H9 (cell line): ENCODE measurements around the gene FBN2. TPM values are rescaled to one million over a fixed set of nuclear protein-coding genes. Genes with fewer than 3 reads are reported as not detected.

Source experiments
- DNase-seq: peaks from one replicate; pipeline ENCODE4 v3.0.0-alpha.2; 2017
- H2AFZ ChIP-seq: one replicate; pipeline ENCODE4 v1.6.1; 2013; ENCODE audit warnings: mild to moderate bottlenecking, low read length, control low read depth, moderate library complexity
- H2AK5ac ChIP-seq: 2 replicates; pipeline ENCODE4 v1.6.1; 2013; ENCODE audit warnings: low read length, control low read depth, mixed read lengths; ENCODE audit not compliant: insufficient read length
- H2BK120ac ChIP-seq: one replicate; pipeline ENCODE4 v1.6.1; 2013; ENCODE audit warnings: low read depth, mild to moderate bottlenecking, low read length, control low read depth, inconsistent platforms; ENCODE audit not compliant: poor library complexity, severe bottlenecking
- H2BK12ac ChIP-seq: 2 replicates; pipeline ENCODE4 v1.6.1; 2013; ENCODE audit warnings: low read length, control low read depth, mixed read lengths, low read depth; ENCODE audit not compliant: insufficient read length
- H2BK15ac ChIP-seq: 2 replicates; pipeline ENCODE4 v1.6.1; 2013; ENCODE audit warnings: low read depth, low read length, control low read depth
- H2BK20ac ChIP-seq: one replicate; pipeline ENCODE4 v1.6.1; 2013; ENCODE audit warnings: low read depth, mild to moderate bottlenecking, low read length, control low read depth, inconsistent platforms; ENCODE audit not compliant: poor library complexity, severe bottlenecking
- H2BK5ac ChIP-seq: 2 replicates; pipeline ENCODE4 v1.6.1; 2013; ENCODE audit warnings: low read length, control low read depth, mixed read lengths; ENCODE audit not compliant: insufficient read length
- H3K14ac ChIP-seq: 2 replicates; pipeline ENCODE4 v1.6.1; 2013; ENCODE audit warnings: low read length, control low read depth; ENCODE audit not compliant: insufficient read depth
- H3K18ac ChIP-seq: 2 replicates; pipeline ENCODE4 v1.6.1; 2013; ENCODE audit warnings: low read depth, mild to moderate bottlenecking, mixed read lengths, low read length, control low read depth; ENCODE audit not compliant: insufficient read length
- H3K23ac ChIP-seq: 2 replicates; pipeline ENCODE4 v1.6.1; 2013; ENCODE audit warnings: low read length, control low read depth, mixed read lengths, low read depth; ENCODE audit not compliant: insufficient read length
- H3K23me2 ChIP-seq: 2 replicates; pipeline ENCODE4 v1.6.1; 2013; ENCODE audit warnings: low read depth, mild to moderate bottlenecking, mixed read lengths, low read length, control low read depth; ENCODE audit not compliant: insufficient read length, poor library complexity, severe bottlenecking
- H3K27ac ChIP-seq: 2 replicates; pipeline ENCODE4 v1.5.1; 2013; ENCODE audit warnings: low read length, control low read depth, mixed read lengths, low read depth; ENCODE audit not compliant: insufficient read length
- H3K27me3 ChIP-seq: 2 replicates; pipeline ENCODE4 v1.6.1; 2013; ENCODE audit warnings: low read length, control low read depth, inconsistent platforms; ENCODE audit not compliant: insufficient read depth
- H3K4ac ChIP-seq: 2 replicates; pipeline ENCODE4 v1.6.1; 2013; ENCODE audit warnings: low read depth, mild to moderate bottlenecking, control low read depth, inconsistent platforms, low read length, moderate library complexity
- H3K4me1 ChIP-seq: 2 replicates; pipeline ENCODE4 v1.6.1; 2013; ENCODE audit warnings: low read length, control low read depth, inconsistent platforms; ENCODE audit not compliant: insufficient read depth
- H3K4me2 ChIP-seq: 2 replicates; pipeline ENCODE4 v1.6.1; 2013; ENCODE audit warnings: low read length, control low read depth, mixed read lengths; ENCODE audit not compliant: insufficient read length, insufficient read depth
- H3K56ac ChIP-seq: 2 replicates; pipeline ENCODE4 v1.6.1; 2013; ENCODE audit warnings: low read depth, mild to moderate bottlenecking, mixed read lengths, low read length, control low read depth; ENCODE audit not compliant: insufficient read length
- H3K79me1 ChIP-seq: 2 replicates; pipeline ENCODE4 v1.6.1; 2013; ENCODE audit warnings: low read depth, mild to moderate bottlenecking, moderate library complexity, low read length, control low read depth, inconsistent platforms; ENCODE audit not compliant: insufficient read depth, poor library complexity, severe bottlenecking
- H3K79me2 ChIP-seq: 2 replicates; pipeline ENCODE4 v1.6.1; 2013; ENCODE audit warnings: low read length, control low read depth, inconsistent platforms; ENCODE audit not compliant: insufficient read depth
- H3K9ac ChIP-seq: 2 replicates; pipeline ENCODE4 v1.6.1; 2013; ENCODE audit warnings: low read length, control low read depth, mixed read lengths; ENCODE audit not compliant: insufficient read length; ENCODE audit errors: extremely low read depth
- H3K9me3 ChIP-seq: one replicate; pipeline ENCODE4 v1.6.1; 2013; ENCODE audit warnings: low read depth, low read length, inconsistent platforms; ENCODE audit not compliant: control insufficient read depth
- H3T11ph ChIP-seq: one replicate; pipeline ENCODE4 v1.6.1; 2013; ENCODE audit warnings: mild to moderate bottlenecking, low read length, control low read depth, inconsistent platforms
- H4K20me1 ChIP-seq: one replicate; pipeline ENCODE4 v1.6.1; 2013; ENCODE audit not compliant: control insufficient read depth, insufficient read length, insufficient read depth
- H4K5ac ChIP-seq: 2 replicates; pipeline ENCODE4 v1.6.1; 2013; ENCODE audit warnings: low read depth, mild to moderate bottlenecking, mixed read lengths, low read length, control low read depth; ENCODE audit not compliant: insufficient read length
- H4K8ac ChIP-seq: replicated peaks from 2 replicates; pipeline ENCODE4 v1.6.1; 2013; ENCODE audit warnings: low read length, control low read depth, mixed read lengths, low read depth; ENCODE audit not compliant: insufficient read length
- H4K91ac ChIP-seq: 2 replicates; pipeline ENCODE4 v1.6.1; 2013; ENCODE audit warnings: low read depth, mild to moderate bottlenecking, moderate library complexity, mixed read lengths, low read length, control low read depth; ENCODE audit not compliant: insufficient read length
- H3K27ac Mint-ChIP-seq, 3 experiments: 2 replicates in 2 of 3; 3 replicates in 1 of 3; pipeline ENCODE4 v1.8.0; 2020 to 2021; ENCODE audit warnings: mixed read lengths in 3 of 3, mild to moderate bottlenecking in 1 of 3, moderate library complexity in 1 of 3
- H3K27me3 Mint-ChIP-seq: 2 replicates; pipeline ENCODE4 v1.8.0; 2021; ENCODE audit warnings: low read depth, mild to moderate bottlenecking, moderate library complexity, mixed read lengths
- H3K36me3 Mint-ChIP-seq, 3 experiments: 2 replicates in 2 of 3; 3 replicates in 1 of 3; pipeline ENCODE4 v1.8.0; 2020 to 2021; ENCODE audit warnings: low read depth in 3 of 3, mixed read lengths in 3 of 3; ENCODE audit not compliant: insufficient read depth in 1 of 3
- H3K4me1 Mint-ChIP-seq, 2 experiments: 2 replicates each; pipeline ENCODE4 v1.8.0; 2020; ENCODE audit warnings: mixed read lengths in 2 of 2
- H3K4me3 Mint-ChIP-seq, 2 experiments: 2 replicates in 1 of 2; 3 replicates in 1 of 2; pipeline ENCODE4 v1.8.0; 2020 to 2021; ENCODE audit warnings: mild to moderate bottlenecking in 2 of 2, mixed read lengths in 2 of 2, moderate library complexity in 1 of 2
- H3K9me3 Mint-ChIP-seq, 2 experiments: 2 replicates in 1 of 2; 3 replicates in 1 of 2; pipeline ENCODE4 v1.8.0; 2020; ENCODE audit warnings: mild to moderate bottlenecking in 2 of 2, mixed read lengths in 2 of 2, moderate library complexity in 1 of 2
- WGBS: extraction: QIAGEN DNeasy Blood & Tissue Kit; methylation state at CpG from one replicate; pipeline ENCODE4 v1.1.7; 2013; ENCODE audit warnings: missing lambda C conversion rate, low lambda C conversion rate, mixed read lengths; ENCODE audit not compliant: insufficient read length; ENCODE audit errors: extremely low coverage; 5-methylcytosine and 5-hydroxymethylcytosine counted together
- total RNA-seq: library from RNA; stranded (reverse); gene quantifications from 2 replicates; pipeline ENCODE4 v1.2.1, GENCODE V29; 2021
- TF ChIP-seq, protein P1 (sequence below): fragments of 200-600 bp; sonication (generic); conservative IDR thresholded peaks from 3 replicates; pipeline ENCODE4 v1.8.0; 2021; ENCODE audit warnings: antibody characterized with exemption, mild to moderate bottlenecking

The FBN2 gene
- total RNA-seq, 1 experiment from 2014 or later: 8.3 TPM

DNA sequence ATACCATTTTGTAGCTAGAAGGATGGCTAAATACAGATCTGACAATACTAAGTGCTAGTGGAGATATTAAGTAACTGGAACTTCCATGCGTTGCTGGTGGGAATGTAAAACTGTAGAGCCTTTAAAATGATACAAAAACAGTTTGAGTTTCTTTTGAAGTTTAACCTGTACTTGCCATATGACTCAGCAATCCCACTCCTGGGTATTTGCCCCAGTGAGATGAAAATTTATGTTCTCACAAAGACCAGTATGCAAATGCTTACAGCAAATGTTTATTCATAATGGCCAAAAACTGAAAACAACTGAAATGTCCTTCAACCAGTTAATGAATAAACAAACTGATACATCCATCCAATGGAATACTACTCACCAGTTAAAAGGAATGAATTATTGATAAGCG is 317.2 kb downstream of the FBN2 start:
- Histone ChIP-seq H3K23me2 (no peaks in the 10 kb centered on the region), H3K27ac (no peak overlapping the region), H3T11ph (no peak overlapping the region), H3K79me1 (no peaks in the 10 kb centered on the region), H3K4ac (no peak overlapping the region), H3K79me2 (no peaks in the 10 kb centered on the region), H2AK5ac (no peak overlapping the region), H4K20me1 (no peaks in the 10 kb centered on the region), H3K14ac (no peak overlapping the region), H3K23ac (no peak overlapping the region), H3K18ac (no peak overlapping the region), H2BK120ac (no peak overlapping the region), H3K27me3 (no peaks in the 10 kb centered on the region), H3K9me3 (no peaks in the 10 kb centered on the region), H3K4me1 (no peaks in the 10 kb centered on the region), H2BK5ac (no peak overlapping the region), H3K56ac (no peak overlapping the region), H2BK12ac (no peak overlapping the region), H4K5ac (no peak overlapping the region), H2BK20ac (no peak overlapping the region), H4K8ac (no peak overlapping the region), H2BK15ac (no peak overlapping the region), H3K9ac (no peak overlapping the region), H3K4me2 (no peak overlapping the region), H2AFZ (no peak overlapping the region), H4K91ac (no peak overlapping the region)
- no peak for DNase-seq
- H3K27me3 Mint-ChIP-seq: no peaks in the 10 kb centered on the region; the same call in none of the 2 replicates
- no CpG with 5 or more reads among the region's 2 CpGs for WGBS
- H3K4me3 Mint-ChIP-seq: no peak overlapping the region
- no peak overlapping the region for H3K27ac Mint-ChIP-seq
- no peaks in the 10 kb centered on the region for H3K36me3 Mint-ChIP-seq
- no peaks in the 10 kb centered on the region for H3K9me3 Mint-ChIP-seq
- TF ChIP-seq, protein P1, sequence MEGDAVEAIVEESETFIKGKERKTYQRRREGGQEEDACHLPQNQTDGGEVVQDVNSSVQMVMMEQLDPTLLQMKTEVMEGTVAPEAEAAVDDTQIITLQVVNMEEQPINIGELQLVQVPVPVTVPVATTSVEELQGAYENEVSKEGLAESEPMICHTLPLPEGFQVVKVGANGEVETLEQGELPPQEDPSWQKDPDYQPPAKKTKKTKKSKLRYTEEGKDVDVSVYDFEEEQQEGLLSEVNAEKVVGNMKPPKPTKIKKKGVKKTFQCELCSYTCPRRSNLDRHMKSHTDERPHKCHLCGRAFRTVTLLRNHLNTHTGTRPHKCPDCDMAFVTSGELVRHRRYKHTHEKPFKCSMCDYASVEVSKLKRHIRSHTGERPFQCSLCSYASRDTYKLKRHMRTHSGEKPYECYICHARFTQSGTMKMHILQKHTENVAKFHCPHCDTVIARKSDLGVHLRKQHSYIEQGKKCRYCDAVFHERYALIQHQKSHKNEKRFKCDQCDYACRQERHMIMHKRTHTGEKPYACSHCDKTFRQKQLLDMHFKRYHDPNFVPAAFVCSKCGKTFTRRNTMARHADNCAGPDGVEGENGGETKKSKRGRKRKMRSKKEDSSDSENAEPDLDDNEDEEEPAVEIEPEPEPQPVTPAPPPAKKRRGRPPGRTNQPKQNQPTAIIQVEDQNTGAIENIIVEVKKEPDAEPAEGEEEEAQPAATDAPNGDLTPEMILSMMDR: no peak
- peaks cover 5 to 6% of the 10 kb centered on the region in 2 experiments; a peak in 2 of 4 replicates for H3K4me1 Mint-ChIP-seq
